T-helper 1 cell treated with Interleukin-12 subunit alpha and Interleukin-12 subunit beta and Interleukin-4 antibody, amounts not matched to agents 30 μg/mL and 1 μg/mL, for 36 hours (primary cell): ENCODE results near the gene MTX1.
"Not testable (repeated sequence)": the region's sequence is repeated elsewhere in the genome, so short reads cannot be mapped to it uniquely, and the experiment has no call there.

Source experiments
- H3K27ac Mint-ChIP-seq: one replicate; pipeline ENCODE4 v1.8.0; 2021; ENCODE audit warnings: mild to moderate bottlenecking, mixed read lengths
- H3K27me3 Mint-ChIP-seq: one replicate; pipeline ENCODE4 v1.8.0; 2021; ENCODE audit warnings: low read depth, mixed read lengths
- H3K36me3 Mint-ChIP-seq: one replicate; pipeline ENCODE4 v1.8.0; 2021; ENCODE audit warnings: low read depth, mixed read lengths
- H3K4me1 Mint-ChIP-seq: one replicate; pipeline ENCODE4 v1.8.0; 2021; ENCODE audit warnings: low read depth, mixed read lengths
- H3K4me3 Mint-ChIP-seq: one replicate; pipeline ENCODE4 v1.8.0; 2021; ENCODE audit warnings: mild to moderate bottlenecking, moderate library complexity, mixed read lengths
- H3K9me3 Mint-ChIP-seq: one replicate; pipeline ENCODE4 v1.8.0; 2021; ENCODE audit warnings: mixed read lengths

Gene MTX1

DNA sequence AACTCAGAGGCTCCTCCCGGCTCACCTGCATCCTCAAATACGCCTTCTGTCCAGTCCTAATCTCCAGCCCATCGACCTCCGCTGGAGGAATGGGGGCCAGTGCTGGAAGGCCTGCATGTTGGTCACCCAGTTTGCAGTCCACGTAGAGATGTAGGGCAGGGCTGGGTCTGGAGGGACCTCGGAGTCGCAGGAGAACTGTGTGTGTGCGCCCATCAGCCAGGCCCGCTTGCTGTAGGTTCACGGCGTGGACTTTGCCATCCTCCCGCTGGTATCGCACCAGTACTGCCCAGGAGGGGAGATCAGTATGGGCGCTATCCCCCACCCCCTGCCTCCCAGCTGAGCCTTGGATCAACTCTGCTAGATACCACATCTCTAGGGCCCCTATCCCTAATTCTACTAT, 3.5 kb upstream of the MTX1 start:
- H3K4me1 Mint-ChIP-seq = peaks cover 19% of the 10 kb centered on the region
- H3K27me3 Mint-ChIP-seq = no peaks in the 10 kb centered on the region
- H3K4me3 Mint-ChIP-seq = no peak overlapping the region
- H3K9me3 Mint-ChIP-seq = no peaks in the 10 kb centered on the region
- H3K27ac Mint-ChIP-seq = no peak overlapping the region
- H3K36me3 Mint-ChIP-seq = peaks cover 3% of the 10 kb centered on the region

DNA sequence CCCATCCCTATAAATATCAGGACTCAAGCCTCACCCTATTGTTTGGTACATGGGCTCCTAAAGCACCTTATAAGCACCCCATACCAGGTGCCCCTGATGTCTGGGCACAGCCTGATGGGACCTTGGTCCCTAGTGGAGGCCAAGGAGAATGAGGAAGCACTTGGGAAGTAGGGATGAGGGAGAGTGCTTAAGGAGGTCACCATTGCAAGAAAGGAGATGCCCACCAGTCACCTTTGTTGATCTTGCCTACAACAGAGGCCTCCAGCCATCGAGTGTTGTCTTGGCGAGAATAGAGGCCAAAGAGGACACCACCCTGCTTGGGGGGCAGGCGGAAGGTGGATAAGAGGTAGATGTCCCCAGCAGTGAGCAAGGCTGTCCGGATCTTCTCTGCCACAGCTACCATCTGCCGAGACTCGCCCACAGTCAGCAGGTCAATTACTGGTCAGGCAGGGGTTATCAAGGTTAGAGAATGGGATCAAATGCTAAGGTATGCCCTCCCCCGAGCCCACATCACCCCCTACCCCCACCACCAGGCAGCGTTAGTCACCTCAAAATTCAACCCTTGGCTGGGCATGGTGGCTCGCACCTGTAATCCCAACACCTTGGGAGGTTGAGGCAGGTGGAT, 2.4 kb upstream of the MTX1 start:
- H3K36me3 Mint-ChIP-seq = peaks cover 3% of the 10 kb centered on the region
- H3K27ac Mint-ChIP-seq = no peak overlapping the region
- H3K4me1 Mint-ChIP-seq = peaks cover 24% of the 10 kb centered on the region
- no peaks in the 10 kb centered on the region for H3K27me3 Mint-ChIP-seq
- H3K4me3 Mint-ChIP-seq = no peak overlapping the region
- H3K9me3 Mint-ChIP-seq = no peaks in the 10 kb centered on the region

DNA sequence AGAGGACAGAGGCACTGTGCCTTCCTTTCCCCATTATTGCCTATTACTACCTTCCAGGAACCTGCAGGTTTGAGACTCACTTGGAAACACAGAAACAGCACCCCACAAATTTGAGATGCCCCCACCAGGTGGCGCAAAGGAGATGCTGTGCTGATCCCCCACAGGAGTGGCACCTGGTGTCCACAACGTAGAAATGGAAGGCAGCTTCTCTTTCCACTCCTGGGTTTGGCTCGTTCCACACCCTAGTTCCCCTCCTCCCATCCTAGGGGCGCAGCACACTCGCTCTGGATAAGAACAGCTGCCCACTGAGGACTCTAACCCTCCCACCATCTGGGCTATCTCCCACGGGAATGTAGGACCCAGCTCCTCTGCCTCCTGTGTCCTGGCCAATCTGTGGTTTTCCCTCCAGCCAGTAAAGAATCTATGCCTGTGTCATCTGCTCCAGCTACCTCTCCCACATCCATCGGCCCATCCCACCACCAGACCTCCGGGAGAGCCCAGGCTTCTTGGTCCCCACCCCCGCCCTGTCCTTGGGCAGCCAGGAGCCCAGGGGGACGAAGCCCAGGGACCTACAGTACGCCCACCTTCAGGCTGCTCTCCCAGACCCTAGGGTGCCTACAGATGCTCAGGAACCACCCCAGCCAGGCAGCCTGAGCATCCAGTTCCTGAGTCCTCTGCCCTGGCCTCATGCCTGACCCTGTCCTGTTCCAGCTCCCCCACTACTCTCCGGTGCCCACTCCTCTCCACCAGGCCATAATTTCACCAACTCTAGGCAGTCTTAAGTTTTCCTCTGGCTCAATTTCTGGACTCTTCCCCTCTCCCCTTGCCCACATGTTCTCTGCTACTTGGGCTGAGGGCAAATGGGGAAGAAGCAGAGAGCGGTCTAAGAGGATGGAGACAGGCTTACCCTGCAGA, 1.3 kb upstream of the MTX1 start:
- Mint-ChIP-seq H3K27me3 (no peaks in the 10 kb centered on the region), H3K9me3 (no peaks in the 10 kb centered on the region), H3K27ac (peak overlapping the region; percentile 91), H3K4me1 (peaks cover 24% of the 10 kb centered on the region), H3K36me3 (peaks cover 3% of the 10 kb centered on the region), H3K4me3 (peak overlapping the region; percentile 57)

DNA sequence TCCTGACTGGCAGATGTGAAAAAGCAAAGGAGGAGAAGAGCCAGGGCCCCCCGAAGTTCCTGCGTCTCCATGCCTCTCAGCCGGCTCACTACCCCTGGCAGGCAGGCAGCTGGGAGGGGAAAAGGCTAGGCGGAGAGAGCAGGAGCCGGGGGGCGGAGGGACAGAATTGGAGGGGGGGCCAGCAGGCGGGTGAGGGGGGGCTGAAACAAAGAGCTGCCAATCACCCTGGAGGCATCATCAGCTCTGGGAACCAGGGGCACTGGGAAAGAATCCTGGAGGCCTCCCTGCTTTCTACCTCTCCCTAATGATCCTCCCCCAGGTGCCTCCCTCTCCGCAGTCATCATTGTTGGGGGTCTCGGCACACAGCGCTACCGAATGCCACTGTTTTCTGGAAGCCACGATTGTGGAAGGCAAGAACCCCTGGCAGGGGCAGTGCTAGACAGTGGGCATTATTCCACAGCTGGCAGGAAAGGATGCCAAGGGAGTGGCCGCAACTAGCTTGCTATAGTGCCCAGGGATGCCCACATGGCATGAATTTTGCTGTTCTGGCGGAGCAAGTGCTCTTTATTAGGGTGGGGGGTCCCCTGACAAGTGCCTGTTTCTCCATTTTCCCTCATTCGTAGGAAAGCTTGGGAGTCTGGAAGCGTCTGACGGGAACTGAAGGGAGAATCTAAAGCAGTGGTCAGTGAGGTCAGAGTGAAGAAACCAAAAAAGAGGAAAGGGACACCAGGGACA, 522 bp upstream of the MTX1 start, which contains the start of gene THBS3:
Gene THBS3 (minus strand): TSS at position 92 of the 735 bp plus-strand sequence. CDS start 21 bp downstream, at position 71.
- Mint-ChIP-seq H3K4me3 (peak within 1 kb of the TSS; percentile 84), H3K9me3 (no peaks in the 10 kb centered on the region), H3K27ac (peak within 1 kb of the TSS; percentile 93), H3K36me3 (peaks cover 3% of the 10 kb centered on the region), H3K27me3 (no peaks in the 10 kb centered on the region), H3K4me1 (peaks cover 24% of the 10 kb centered on the region)

DNA sequence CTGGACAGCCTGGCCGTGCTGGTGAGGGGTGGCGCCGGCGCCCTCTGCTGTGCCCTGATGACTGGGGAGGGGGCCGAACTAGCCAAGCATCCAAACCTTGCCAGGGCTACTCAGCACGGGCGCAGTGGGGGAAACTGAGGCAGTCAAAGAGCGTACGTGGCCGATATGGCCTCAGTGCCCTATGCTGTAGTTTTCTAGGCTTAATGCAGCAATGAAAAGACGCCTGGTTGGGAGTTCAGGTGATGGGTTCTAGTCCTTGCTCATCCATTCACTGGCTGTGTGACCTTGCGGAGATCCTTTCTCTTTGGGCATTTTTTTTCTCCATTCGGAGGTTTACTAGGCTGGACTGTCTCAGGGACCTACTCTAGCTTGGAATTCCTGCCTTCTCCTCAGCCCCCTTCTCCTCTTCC, 822 bp downstream of the MTX1 start:
- Mint-ChIP-seq H3K4me3 (peak overlapping the region; percentile 85), H3K27me3 (no peaks in the 10 kb centered on the region), H3K9me3 (no peaks in the 10 kb centered on the region), H3K4me1 (peaks cover 24% of the 10 kb centered on the region), H3K36me3 (peaks cover 3% of the 10 kb centered on the region), H3K27ac (peak overlapping the region; percentile 83)

DNA sequence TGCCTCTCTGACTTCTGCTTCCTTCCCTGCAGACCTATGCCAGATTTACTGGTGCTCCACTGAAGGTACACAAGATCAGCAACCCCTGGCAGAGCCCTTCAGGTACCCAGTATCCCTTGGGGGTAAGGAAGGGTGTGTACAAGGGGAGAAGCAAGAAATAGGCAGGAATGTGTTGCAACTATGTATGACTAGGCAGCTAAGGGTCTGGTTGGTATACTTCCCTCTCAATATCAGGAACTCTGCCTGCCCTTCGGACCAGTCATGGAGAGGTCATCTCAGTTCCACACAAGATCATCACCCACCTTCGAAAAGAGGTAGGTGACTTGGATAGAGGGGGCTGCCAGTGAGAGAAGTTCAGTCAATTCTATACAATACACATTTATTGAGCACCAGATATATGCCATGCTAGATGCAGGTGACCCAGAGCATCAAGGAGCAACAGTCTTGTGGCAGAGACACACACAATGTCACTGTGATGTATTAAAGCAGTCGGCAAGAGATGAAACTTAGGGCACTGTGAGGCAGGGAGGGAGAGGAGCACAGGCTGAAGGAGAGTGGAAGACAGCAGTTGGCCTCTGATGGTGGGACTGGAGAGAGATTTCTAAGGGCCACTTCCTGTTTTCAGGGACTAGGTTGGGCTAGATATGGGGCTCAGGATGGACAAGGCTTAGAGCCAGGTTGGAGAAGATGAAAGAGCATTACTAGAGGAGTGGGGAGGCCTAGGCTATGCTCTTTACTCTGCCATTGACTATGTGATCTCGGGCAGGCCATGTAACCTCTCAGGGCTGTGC, 2.0 kb downstream of the MTX1 start:
- Mint-ChIP-seq H3K4me3 (peak overlapping the region; percentile 25), H3K9me3 (no peaks in the 10 kb centered on the region), H3K27me3 (no peaks in the 10 kb centered on the region), H3K27ac (no peak overlapping the region), H3K36me3 (peaks cover 8% of the 10 kb centered on the region), H3K4me1 (peaks cover 30% of the 10 kb centered on the region)

DNA sequence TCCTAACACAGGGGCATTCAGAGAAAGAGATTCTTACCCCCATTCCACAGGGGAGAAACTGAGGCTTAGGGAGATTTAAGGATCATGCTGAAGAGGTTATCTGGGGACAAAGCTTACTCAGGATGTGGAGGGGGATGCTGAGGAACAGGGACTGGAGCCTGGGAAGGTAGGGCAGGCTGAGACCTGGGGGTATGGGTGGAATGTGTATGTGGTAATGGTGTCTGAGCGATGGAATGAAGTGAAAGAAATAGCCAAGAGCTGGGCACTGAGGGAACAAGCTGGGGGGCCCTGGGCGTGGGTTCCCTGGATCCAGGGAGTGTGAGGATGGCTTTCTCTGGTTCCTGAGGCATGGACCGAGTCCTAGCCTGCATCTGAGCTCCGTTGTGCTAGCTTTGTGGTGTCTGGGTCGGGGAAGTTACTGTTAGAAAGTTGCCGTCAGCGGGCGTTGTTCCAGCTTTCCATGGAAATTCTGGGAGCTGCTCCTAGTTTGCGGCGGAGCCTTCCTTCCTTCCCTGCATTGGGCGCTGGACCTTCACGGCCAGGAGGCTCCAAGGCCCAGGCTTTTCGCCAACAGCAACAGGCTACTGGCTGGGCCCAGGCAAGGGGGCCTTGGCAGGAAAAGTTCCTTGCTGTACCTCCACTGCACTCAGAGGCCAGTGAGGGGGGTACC, 3.0 kb downstream of the MTX1 start:
- not testable (repeated sequence) for H3K27ac Mint-ChIP-seq, H3K9me3 Mint-ChIP-seq, H3K4me3 Mint-ChIP-seq, H3K27me3 Mint-ChIP-seq, H3K36me3 Mint-ChIP-seq
- peaks cover 30% of the 10 kb centered on the region for H3K4me1 Mint-ChIP-seq

DNA sequence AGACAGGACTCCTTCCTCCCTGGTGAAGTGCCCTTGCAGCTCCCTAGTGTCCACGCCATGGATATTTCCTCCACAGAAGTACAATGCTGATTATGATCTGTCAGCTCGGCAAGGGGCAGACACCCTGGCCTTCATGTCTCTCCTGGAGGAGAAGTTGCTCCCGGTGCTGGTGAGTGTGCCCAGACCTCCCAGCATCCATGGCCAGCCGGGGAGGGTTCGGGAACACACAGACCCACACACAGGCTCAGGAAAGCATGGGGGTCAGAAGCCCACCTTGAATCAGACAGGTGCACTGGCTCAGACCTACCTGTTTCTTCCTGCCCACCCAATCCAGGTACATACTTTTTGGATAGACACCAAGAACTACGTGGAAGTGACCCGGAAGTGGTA, 3.6 kb downstream of the MTX1 start:
- H3K4me1 Mint-ChIP-seq = peaks cover 25% of the 10 kb centered on the region
- H3K9me3 Mint-ChIP-seq, H3K27me3 Mint-ChIP-seq, H3K27ac Mint-ChIP-seq, H3K4me3 Mint-ChIP-seq: not testable (repeated sequence)
- H3K36me3 Mint-ChIP-seq = peaks cover 11% of the 10 kb centered on the region

DNA sequence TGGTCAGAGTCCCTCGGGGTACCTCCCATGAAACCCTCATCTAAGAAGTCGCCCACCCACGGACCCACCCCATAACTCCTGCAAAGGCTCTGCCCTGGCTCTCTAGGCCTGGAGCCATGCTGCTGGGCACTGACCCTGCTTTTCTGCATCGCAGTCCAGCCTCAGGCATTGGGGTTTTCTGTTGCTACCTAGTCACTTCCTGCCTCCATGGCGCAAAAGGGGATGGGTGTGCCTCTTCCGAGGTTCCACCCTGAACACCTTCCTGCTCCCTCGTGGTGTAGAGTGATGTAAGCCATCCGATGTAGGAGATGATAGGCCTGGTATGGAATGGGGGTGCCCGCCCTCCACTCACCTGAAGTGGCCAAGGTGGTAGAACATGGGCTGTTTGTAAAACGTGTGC, 6.2 kb downstream of the MTX1 start:
- not testable (repeated sequence) for H3K27me3 Mint-ChIP-seq, H3K9me3 Mint-ChIP-seq, H3K4me3 Mint-ChIP-seq
- Mint-ChIP-seq H3K27ac (peak overlapping the region; percentile 88), H3K36me3 (peaks cover 11% of the 10 kb centered on the region), H3K4me1 (peaks cover 25% of the 10 kb centered on the region)

DNA sequence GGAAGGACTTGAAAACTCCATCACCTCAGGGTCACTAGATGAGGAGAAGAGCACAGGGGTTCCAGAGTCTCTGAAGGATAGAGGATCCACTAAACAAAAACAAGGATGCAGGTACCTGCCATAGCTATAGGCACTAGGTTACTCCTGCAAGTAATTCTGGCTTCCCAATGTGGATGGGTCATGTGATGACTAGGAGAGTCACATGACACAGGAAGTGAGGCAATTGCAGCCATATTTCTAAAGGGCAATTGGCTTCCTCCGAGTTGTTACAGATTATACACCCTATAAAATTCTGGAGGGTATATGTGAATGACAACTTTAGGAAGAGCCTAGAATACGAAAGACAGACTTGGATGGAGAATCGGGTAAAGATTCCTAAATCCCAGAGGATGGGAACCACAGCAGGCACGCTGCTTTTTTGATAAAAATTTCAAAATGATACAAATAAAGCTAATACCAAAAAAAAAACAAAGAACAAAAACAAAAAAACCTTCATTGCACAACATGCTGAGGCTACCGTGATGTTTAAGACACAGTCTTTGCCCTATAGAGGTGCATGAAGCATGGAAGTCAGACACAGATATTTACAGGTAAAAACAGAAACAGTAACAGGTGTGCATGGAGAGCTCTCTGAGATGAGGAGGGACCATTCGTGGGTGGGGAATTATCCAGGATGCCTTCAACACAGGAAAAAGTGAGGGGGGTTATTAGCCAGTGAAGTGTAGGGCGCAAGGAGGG, 10.5 kb downstream of the MTX1 start:
- peak overlapping the region; percentile 84 for H3K27ac Mint-ChIP-seq
- H3K9me3 Mint-ChIP-seq = no peaks in the 10 kb centered on the region
- no peaks in the 10 kb centered on the region for H3K27me3 Mint-ChIP-seq
- H3K4me1 Mint-ChIP-seq = peaks cover 28% of the 10 kb centered on the region
- H3K36me3 Mint-ChIP-seq = peaks cover 8% of the 10 kb centered on the region
- peak overlapping the region; percentile 17 for H3K4me3 Mint-ChIP-seq

DNA sequence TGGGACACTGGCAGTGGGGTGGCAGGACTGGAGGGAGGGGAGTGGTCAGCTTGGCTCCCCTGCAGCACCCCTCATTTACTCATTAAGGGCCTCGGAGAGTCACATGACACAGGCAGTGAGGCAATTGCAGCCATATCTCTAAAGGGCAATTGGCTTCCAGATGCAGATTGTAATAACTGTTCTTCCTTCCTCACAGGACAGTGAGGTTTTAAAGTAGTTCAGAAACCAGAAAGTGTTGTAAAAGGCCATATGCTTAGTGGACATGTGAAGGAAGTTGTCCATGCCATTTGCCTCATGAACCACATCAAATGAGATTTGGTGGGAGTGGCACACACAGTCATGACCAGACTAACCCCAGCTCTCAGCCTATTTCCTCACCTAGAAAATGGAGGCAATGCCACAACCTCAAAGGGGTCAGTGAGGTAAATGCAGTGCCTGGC, 11.1 kb downstream of the MTX1 start:
- Mint-ChIP-seq H3K4me3 (peak overlapping the region; percentile 17), H3K4me1 (peaks cover 28% of the 10 kb centered on the region), H3K36me3 (peaks cover 8% of the 10 kb centered on the region), H3K27ac (peak overlapping the region; percentile 84), H3K9me3 (no peaks in the 10 kb centered on the region), H3K27me3 (no peaks in the 10 kb centered on the region)

DNA sequence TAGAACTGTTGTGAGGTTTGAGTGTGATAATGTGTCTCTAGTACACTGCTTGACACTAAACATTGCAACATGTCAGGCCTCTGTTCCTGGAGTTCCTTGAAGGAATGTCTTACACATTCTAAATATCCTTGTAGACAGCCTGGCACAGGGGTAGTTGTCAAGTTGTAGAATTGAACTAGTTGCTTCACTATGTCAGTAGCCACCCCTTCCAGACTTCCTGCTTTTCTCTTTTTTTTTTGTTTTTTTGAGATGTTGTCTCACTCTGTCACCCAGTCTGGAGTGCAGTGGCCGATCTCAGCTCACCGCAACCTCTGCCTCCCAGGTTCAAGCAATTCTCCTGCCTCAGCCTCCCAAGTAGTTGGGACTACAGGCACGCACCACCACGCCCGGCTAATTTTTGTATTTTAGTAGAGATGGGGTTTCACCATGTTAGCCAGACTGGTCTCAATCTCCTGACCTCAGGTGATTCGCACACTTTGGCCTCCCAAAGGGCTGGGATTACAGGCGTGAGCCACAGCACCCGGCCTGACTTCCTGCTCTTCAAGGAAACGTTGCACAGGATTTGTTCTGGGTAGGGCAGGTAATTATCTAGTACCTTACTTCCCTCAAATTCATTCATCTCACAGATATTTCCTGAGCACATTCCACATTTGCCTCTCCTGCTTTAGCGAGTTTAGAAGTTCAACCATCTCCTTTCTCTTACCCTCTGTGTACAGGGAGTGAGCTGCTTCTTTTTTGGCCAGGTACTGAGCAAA, 11.9 kb downstream of the MTX1 start:
- Mint-ChIP-seq H3K27ac (peak overlapping the region; percentile 84), H3K4me1 (peaks cover 25% of the 10 kb centered on the region)
- H3K27me3 Mint-ChIP-seq, H3K36me3 Mint-ChIP-seq, H3K9me3 Mint-ChIP-seq, H3K4me3 Mint-ChIP-seq: not testable (repeated sequence)

DNA sequence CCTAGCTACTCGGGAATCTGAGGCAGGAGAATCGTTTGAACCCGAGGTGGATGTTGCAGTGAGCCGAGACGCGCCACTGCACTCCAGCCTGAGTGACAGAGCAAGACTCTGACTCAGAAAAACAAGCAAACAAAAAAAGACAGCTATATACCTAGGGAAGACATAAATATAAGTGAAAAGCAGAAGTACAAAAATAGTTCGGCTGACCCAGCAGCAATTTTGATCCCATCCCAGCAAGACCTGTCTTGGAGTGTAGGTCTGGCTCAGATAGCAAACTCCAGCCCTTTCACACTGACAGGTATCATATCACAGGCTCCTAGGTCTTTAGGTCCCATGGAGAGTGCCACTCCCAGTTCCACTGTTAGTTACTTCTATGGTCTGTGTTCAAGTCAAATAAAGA, 14.6 kb downstream of the MTX1 start:
- Mint-ChIP-seq H3K27me3 (no peaks in the 10 kb centered on the region), H3K36me3 (no peaks in the 10 kb centered on the region), H3K27ac (no peak overlapping the region), H3K4me3 (no peak overlapping the region), H3K4me1 (peaks cover 40% of the 10 kb centered on the region), H3K9me3 (no peaks in the 10 kb centered on the region)
